ENCODE results near the gene TMTC1.

TMTC1 gene

GRCh38 chr12:29546000-29546399, 237.7 kb downstream of the TMTC1 start:
- in situ Hi-C loops (cut with MboI; ENCODE audit: low sequenced_read_pairs) = no loop called here

GRCh38 chr12:29545102-29545467, 238.7 kb downstream of the TMTC1 start:
- in situ Hi-C loops (cut with MboI; ENCODE audit: low sequenced_read_pairs) = no loop called here

GRCh38 chr12:29544428-29545101, 239.2 kb downstream of the TMTC1 start:
- in situ Hi-C loops (cut with MboI; ENCODE audit: low sequenced_read_pairs) = no loop called here

GRCh38 chr12:29543036-29543435, 240.7 kb downstream of the TMTC1 start:
- in situ Hi-C loops (cut with MboI; ENCODE audit: low sequenced_read_pairs) = no loop called here

- in situ Hi-C loops (cut with MboI; ENCODE audit: low sequenced_read_pairs) = no loop called here
Measured at GRCh38 chr12:29537298-29537697, 246.4 kb downstream of the TMTC1 start.

GRCh38 chr12:29534935-29535334, 248.8 kb downstream of the TMTC1 start:
- in situ Hi-C loops (cut with MboI; ENCODE audit: low sequenced_read_pairs) = no loop called here

GRCh38 chr12:29533815-29534489, 249.8 kb downstream of the TMTC1 start:
- in situ Hi-C loops (cut with MboI; ENCODE audit: low sequenced_read_pairs) = no loop called here

- in situ Hi-C loops (cut with MboI; ENCODE audit: low sequenced_read_pairs) = no loop called here
Measured at GRCh38 chr12:29531471-29531870, 252.3 kb downstream of the TMTC1 start.

GRCh38 chr12:29530436-29530835, 253.3 kb downstream of the TMTC1 start:
- in situ Hi-C loops (cut with MboI; ENCODE audit: low sequenced_read_pairs) = no loop called here

GRCh38 chr12:29528161-29528560, 255.6 kb downstream of the TMTC1 start:
- in situ Hi-C loops (cut with MboI; ENCODE audit: low sequenced_read_pairs) = no loop called here

GRCh38 chr12:29521951-29522350, 261.8 kb downstream of the TMTC1 start:
- in situ Hi-C loops (cut with MboI; ENCODE audit: low sequenced_read_pairs) = no loop called here

GRCh38 chr12:29519585-29520182, 264.1 kb downstream of the TMTC1 start:
- in situ Hi-C loops (cut with MboI; ENCODE audit: low sequenced_read_pairs) = no loop called here

- in situ Hi-C loops (cut with MboI; ENCODE audit: low sequenced_read_pairs) = no loop called here
Measured at GRCh38 chr12:29518407-29518806, 265.3 kb downstream of the TMTC1 start.

GRCh38 chr12:29517264-29517663, 266.5 kb downstream of the TMTC1 start:
- in situ Hi-C loops (cut with MboI; ENCODE audit: low sequenced_read_pairs) = no loop called here

GRCh38 chr12:29516431-29516875, 267.3 kb downstream of the TMTC1 start:
- in situ Hi-C loops (cut with MboI; ENCODE audit: low sequenced_read_pairs) = no loop called here

GRCh38 chr12:29510591-29511185, 273.1 kb downstream of the TMTC1 start:
- in situ Hi-C loops (cut with MboI; ENCODE audit: low sequenced_read_pairs) = no loop called here

GRCh38 chr12:29509503-29509902, 274.2 kb downstream of the TMTC1 start:
- in situ Hi-C loops (cut with MboI; ENCODE audit: low sequenced_read_pairs) = no loop called here

- in situ Hi-C loops (cut with MboI; ENCODE audit: low sequenced_read_pairs) = no loop called here
Measured at GRCh38 chr12:29508949-29509348, 274.8 kb downstream of the TMTC1 start.

GRCh38 chr12:29505122-29505521, 278.6 kb downstream of the TMTC1 start:
- in situ Hi-C loops (cut with MboI; ENCODE audit: low sequenced_read_pairs) = no loop called here

GRCh38 chr12:29503283-29503682, 280.5 kb downstream of the TMTC1 start:
- in situ Hi-C loops (cut with MboI; ENCODE audit: low sequenced_read_pairs) = no loop called here

GRCh38 chr12:29499235-29499634, 284.5 kb downstream of the TMTC1 start:
- in situ Hi-C loops (cut with MboI; ENCODE audit: low sequenced_read_pairs) = no loop called here

GRCh38 chr12:29497588-29497987, 286.2 kb downstream of the TMTC1 start, which contains the start of gene OVCH1:
OVCH1 (minus strand) TSS chr12:29497686; CDS start chr12:29497686, 0 bp downstream.
- in situ Hi-C loops (cut with MboI; ENCODE audit: low sequenced_read_pairs) = no loop called here

All from hTERT RPE-1 (cell line).